ENCODE results near the gene ZDHHC9.

Gene ZDHHC9

DNA sequence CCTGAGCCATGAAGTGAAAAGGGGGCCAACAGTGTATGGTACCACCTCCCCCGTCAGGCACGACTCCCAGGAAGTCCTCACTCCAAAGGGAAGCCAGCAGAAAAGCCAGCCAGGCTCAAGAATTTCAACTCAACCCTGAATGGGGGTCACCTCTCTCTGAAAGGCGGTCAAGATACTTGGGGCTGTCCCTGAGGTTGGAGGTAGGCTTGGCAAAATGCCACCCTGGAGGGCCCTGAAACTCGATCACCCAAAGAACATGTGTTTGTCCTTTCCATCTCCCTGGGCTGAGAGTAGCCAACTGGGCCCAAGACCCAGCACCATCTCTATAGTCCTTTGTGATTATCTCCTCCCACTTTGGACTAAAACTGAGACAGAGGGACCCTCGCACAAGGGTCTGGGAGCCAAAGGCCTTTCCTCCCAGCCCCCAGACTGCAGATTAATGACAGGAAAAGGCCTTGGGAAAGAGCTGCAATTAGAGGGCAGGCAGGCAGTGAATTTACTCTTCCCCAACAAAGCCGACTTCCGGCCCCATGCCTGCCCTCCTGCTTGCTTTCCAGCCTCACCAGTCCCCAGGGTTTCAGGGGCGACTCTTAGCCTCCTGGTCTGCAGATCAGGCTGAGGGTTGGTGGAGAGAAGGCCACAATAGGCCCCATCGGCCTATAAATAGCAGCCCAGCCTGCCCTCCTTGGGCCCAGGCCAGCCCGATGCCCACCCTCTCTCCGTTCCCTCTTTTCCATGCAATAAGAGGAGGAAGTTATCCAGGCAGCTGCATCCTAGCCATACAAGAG, 58.3 kb downstream of the ZDHHC9 start:
- no peak for DNase-seq

DNA sequence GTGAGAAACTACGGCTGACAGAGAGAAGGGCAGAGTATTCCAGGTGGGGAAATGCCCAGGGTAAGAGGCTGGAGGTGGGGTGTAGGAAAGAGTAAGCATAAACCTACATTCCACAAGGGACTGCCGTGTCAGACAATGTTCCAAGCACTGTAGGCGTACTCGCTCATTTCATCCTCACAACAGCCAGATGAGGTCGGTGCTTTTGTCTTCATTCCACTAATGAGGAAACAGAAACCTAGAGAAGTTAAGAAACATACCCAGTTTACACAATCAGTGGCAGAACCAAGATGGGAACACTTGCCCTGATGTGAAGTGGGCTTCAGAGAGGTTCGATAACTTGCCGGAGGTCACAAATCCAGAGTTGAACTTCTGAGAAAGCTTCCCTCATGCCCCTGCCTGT, 59.3 kb downstream of the ZDHHC9 start:
- DNase-seq: peak; percentile 85

DNA sequence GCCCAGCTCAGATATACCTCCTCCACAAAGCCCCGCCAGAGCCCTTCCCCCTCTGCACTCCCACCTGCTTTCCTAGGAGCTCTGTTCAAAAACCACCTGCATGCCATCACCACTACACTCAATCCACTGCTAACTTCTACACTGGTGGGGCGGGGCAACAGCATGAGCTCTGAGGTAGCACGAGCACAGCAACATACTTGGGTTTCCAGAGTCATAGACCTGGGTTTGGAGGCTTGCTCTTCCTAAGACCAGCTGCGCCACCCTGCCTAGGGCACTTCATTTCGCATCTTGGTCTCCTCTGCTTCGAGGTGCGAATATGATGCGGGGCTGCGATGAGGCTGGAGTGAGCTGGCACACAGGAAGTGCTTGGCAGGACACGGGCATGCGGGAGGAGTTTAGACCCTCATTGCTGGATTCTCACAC, 60.4 kb downstream of the ZDHHC9 start:
- DNase-seq: no peak

DNA sequence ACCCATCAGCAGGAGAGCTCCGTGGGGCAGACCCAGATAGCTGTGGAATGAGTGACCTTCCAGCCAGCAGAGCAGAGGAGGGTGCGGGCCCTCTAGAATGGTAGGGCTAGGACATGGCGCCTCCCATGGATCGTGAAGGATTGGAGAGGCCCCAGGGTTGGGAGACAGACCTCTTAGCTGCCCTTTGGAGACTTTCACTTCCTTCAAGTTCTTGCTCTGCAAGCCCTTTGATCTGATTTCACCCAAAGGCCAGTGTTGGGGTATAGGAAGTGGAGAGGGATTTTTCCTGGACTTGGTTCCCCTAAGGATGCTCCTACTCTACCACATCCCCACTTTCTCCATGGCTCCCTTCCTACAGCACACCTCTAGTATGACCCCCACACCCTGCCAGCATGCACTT, 61.0 kb downstream of the ZDHHC9 start:
- DNase-seq: peak; percentile 65

DNA sequence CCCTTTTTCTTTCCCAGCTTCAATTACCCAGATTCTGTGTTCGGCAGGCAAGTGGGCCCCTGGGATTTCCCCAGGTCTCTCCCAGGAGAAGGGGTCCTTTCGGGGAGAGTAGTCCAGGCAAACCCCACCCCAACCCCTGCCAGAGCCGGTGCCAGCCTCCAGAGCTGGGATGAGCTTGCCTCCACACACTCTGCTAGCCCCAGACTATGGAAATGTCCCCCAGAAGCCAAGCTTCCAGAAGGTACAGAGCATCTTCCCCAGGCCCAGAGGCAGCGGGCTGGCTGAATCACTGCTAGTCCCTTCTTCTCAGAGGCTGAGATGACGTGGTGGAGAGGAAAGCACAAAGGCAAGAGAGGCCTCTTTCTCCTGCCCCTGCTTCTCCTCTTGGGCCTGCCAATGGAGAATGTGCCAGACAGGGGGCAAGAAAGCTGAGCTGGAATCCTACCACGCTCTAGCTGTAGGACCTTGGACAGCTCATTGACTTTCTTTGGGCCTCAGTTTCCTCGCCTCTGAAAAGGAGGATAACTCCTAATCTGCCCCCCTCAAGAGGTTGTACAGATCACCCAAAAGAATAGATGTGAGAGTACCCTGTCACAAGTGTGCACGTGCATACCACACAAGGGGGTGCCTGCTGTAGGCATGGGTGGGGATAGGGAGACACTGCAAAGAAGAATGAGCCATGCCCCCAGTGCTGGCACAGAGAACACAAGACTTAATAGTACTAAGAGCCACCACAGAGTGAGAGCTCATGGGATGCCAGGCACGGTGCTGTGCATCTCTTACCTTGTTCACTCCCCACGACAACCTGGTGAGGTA, 61.8 kb downstream of the ZDHHC9 start:
- DNase-seq: peak; percentile 36

DNA sequence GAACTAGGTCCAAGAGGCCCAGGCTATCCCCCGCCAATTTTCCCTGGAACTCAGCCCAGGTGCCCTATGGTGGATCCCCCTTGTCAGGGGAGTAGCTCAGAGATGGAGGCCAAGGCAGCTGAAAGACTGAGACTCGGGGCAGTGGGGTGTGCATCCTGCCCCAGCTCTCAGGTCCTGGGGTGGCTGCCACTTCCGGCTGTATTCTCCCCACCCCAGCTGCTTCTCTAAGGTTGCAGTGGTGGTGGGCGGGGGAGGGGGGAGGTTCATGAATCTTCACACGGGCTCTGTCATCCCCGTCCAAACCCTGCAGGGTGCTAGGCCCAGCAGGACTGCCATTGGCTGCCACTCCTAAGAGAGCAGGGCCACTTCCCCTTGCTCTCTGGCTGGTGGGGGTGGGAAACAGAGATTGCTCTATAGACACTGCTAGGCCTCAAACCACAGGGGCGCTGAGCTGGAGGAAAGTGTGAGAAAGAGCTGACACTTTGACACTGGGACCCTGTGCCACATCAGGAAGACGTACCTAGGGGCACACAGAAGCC, 62.5 kb downstream of the ZDHHC9 start:
- peak; percentile 88 for DNase-seq

DNA sequence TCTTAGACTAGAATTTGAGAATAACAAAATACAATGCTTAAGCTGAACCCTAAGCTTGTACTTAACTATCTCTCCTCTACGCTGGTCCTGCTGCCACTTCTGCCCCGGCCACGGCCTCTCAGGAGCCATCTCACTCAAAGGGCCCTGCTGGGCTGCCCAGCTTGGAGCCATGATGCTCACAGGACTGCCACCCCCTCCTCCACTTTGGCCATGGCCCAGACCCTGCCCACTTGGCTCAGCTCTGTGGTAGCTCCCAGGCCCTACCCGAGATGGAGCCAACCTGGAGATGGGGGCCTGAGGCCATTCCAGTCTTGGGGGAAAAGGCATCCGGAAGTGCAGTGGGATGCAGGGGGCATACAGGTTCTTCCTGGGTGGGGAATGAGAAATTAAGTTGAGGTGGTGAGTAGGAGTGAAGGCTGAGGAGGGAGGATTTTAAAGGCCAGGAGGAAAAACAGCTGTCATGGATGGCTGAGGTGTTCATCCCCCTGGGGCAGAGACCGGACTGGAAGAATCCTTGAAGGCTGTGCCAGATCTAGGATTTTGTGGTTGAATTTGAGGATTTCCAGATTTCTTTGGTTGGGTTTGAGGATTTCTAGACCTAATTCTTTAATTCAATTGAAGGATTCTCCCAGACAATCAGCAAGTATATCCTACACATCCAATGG, 63.1 kb downstream of the ZDHHC9 start:
- DNase-seq: no peak

DNA sequence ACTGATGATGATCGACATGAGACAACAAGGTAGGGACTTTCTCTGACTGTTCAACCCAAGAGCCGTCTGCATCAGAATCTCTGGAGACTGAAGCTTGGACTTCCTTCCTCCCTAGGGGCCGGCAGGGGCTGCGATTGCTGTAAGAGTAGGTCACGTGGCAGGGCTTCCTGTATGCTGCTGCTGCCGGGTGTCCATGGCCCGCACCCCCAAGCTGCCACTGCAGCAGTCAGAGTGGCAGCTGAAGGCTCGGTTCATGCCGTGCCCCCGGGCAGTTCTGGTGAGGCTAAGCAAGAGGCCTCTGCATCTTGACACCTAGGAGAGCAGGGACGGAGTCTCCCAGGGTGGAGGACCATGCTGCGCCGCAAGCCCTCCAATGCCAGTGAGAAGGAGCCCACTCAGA, 63.9 kb downstream of the ZDHHC9 start, which contains the start of gene SASH3:
TSS of gene SASH3 (plus strand) at position 203 of the 400 bp plus-strand sequence. CDS start at position 352, 149 bp downstream.
- peak; percentile 83 for DNase-seq

DNA sequence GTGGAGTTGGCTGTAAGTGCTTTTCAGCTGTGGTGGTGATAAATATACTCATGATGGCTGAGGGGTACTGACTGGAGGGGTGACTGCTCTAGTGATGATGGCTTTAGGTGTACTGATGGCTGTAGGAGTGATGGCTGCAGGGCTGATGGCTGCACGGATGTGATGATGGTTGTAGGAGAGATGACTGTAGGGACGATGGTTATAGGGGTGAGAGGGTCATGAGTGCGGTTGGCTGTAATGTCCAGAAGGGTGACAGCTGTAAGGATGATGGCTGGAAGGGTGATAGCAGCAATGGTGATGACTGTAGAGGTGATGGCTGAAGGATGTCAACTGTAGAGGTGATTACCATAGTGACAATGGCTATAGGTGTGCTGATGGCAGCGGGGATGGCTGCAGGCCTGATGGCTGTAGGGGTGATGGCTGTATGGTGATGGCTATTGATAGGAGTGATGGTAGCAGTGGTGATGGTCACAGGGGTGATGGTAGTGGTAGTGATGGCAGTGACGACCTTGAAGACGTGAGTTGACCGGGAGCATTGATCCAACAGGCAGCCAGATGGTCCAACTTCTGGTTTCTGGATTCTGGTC, 64.5 kb downstream of the ZDHHC9 start:
- no peak for DNase-seq

DNA sequence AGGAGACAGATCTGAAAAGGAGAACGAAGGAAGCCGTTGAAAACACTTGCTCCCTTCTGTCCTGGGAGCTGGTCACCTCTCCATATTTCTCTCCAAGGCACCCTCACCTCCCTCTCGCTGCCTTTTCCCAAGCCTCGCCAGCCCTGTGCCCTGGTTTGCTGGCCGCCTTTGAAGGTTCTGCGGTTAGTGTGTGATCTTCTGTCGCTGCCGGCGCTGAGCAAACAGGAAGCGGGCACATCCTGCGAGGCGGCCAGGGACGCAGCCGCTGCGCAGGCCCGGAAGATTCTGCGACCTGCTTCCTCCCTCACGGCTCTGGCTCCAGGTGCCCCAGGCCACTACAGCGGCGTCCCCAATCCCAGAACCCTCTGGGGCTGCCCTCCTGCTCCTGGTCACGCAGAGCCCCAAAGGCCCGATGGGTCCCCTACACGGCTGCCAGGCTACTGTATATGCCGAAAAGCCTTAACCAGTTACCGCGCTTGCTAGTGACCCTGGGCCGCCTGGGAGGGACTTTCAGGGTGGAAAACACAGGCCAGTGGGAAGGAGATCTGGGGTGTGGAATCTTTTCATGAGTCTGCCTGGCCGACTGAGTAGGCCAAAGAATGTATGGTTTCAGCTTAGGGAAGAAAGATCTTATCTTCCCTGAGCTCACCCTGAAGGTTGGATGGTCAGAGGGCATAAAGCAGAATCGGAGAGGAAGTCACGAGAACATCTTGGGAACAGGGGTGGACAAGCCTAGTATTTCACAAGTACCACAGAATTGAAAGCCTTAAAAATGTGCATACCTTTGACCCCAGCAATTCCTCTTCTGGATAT, 66.3 kb downstream of the ZDHHC9 start:
- peak; percentile 64 for DNase-seq

DNA sequence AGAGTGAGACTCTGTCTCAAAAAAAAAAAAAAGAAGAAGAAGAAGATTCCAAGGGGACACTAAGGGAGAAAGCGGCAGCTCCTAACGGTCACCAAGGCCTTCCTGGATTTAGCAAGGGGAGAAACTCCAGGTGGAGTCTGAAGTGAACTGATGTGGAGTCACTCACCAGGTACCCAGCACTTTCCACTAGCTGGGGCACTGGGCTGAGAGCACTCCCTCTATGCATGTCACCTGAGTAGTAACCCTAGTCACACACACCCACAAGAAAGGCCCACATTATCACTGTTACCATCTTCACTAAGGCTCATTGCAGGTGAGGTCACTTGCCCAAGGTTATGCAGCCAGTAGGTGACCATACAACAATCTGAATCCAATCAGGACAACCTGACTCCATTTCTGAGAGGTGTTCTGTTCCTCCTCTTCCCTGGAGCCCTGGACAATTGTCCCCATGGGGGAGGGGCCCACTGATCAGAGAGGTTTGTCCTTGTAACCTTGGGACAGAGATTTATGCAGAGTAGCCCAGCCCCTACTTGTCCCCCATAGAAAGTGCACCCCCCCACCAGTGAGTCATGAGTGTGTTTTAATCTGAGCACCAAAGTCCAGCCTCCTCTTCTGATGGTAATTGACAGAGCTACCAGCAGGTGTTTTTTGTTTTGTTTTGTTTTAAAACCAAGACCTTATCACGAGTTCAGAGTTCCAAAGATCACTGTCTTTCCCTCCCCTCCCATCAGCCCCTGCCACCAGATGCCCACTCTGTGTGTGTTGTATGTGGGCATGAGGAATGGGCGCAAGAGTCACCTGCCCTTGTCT, 69.8 kb downstream of the ZDHHC9 start:
- DNase-seq: no peak

DNA sequence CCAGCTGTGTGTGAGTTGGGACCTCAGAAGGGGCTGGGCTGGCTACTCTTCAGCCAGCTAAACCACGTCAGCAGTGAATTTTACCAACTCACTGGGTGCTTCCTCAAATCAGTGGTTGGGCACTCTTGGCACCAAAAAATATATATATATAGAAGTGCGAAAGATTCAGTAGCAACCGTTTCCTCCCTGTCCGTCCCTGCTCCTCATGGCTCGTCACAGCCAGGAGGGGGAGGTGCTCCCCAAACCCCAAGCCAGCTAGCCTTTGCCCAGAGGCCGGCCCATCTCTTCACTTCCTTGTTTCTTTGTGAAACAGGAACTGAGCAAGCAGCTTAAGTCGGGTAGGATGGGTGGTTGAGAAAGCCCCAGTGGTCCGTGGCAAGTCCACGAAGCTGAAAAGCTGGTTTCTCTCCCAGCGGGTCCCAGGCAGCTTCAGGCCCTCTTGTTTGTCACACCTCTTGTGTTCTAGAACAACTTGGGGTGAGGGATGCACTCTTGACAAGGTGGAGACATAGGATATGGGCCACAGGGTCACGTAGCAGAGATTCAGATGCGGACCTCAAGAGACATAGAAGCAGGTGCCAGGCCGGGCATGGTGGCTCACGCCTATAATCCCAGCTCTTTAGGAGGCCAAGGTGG, 70.8 kb downstream of the ZDHHC9 start:
- peak; percentile 94 for DNase-seq

DNA sequence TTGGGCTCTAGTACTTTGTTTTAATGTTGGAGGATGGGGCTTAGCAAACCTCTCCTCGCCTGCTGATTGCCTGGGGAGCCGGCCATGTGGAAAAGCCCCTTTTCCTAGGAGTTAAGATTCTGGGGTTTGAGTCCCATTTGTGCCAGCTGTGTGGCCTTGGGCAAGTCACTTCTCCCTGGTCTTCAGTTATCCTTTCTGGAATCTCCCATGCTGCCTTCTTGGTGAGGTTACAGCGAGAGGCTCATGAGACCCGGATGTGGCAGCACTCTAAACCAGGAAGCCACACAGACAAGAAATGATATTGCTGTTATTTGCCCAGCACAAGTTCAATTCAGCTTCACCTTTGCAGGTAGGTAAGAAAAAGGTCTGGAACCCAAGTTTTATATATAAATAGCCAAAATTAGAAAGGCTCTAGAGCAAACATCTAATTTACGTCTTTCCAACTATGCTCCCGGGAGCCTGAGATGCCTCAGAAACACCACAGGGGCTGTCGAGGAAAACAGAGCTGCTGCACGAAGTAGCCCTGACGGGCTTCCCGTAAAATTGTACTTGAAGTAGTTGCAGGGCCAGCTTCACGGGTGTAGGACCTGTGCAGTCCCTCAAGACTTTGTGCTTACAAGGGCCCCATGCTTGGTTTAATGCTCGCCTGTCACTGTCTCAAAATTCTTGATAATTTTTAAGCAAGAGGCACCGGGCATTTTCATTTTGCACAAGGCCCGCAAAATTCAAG, 72.3 kb downstream of the ZDHHC9 start:
- no peak for DNase-seq

DNA sequence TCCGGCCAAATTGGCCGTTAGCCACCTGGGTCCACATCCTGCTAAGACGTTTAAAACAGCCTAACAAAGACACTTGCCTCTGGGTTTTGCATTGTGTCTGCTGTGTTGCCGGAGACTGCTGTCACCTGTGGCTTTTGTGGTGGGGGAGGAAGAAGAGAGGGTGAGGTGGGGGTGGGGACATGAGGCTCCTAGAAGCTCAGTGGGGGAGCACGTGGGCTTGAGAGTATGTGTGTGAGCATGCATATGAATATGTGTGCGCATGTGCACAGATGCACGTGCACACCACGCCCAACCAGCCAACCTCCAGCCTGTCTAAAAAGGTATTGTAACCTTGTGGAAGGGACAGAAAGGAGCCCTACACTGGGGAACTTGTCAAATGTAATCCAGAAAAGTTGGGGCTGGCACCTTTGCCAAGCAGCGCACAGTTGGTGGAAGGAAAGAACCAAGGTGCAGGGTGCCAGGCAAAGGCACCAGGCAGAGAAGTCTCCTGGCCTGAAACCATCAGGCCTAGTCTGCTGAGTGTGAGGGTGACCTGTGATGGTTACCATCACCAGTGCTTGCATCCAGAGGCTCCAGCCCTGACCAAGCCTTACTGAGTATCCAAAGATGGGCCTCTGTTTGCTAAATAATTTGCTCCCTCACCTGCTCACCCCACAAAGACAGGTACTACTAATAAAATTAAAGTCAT, 74.1 kb downstream of the ZDHHC9 start:
- no peak for DNase-seq

DNA sequence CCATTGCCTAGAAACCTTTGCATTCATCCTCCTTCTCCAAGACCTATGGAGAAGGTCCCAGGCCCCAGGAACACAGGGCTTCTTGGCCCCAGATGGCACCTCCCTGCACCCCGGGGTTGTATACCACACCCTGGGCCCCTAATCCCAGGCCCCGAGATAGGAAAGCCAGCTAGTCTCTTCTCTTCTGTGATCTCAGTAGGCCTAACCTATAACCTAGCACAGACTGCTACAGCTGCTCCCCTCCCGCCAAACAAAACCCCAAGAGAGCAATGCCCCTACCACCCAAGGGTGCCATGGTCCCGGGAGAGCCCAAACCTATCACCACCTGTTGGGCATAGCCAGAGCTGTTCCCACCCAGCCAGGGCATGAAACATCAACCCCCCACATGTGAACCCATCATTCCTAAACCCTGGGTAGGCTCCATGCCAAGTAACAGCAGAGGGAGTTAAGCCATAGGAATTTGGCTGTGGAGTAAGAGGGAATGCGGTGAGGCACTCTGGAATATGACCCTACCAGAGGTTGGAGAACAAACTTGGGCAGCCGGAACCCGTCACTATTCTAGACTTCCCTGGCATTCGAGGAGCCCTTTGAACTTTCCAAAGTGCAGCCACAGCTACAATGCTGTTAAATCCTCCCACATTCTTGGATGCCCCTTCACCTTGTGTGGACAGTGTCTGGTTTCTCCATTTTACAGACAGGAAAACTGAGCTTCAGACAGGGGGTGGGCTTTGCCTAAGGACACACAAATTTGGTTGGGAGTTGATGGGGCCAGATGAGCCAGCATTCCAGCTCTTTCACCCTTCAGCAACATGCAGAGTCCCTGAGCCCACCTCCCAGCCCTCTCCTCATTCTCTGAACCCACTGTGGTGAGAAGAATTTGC, 74.9 kb downstream of the ZDHHC9 start:
- no peak for DNase-seq

DNA sequence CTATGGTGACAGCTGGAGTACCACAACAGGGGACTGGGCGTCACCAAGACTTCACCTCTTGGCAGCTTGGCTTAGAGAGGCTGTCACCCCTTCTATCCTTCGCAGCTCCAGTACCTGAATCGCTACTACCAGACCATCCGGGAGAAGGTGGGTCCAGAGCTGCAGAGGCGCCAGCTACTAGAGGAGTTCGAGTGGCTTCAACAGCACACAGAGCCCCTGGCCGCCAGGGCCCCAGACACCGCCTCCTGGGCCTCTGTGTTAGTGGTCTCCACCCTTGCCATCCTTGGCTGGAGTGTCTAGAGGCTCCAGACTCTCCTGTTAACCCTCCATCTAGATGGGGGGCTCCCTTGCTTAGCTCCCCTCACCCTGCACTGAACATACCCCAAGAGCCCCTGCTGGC, 75.5 kb downstream of the ZDHHC9 start:
- DNase-seq: no peak

DNA sequence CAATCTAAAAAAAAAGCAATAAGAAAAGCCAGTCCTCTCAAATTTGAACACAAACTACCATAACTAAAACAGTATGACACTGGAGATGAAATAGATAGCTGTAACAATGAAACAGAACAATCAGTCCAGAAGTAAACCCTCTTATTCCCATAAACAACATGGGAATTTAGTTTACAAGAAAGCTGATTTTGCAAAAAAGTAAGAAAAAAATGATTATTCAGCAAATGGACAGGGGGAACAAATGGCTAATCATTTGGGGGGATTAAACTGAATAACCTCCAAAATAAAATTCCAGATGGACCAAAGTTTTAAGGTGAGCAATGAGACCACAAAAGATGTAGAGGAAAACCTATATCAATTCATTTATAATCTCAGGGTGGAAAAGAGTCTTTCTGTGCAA, 80.0 kb downstream of the ZDHHC9 start:
- no peak for DNase-seq

DNA sequence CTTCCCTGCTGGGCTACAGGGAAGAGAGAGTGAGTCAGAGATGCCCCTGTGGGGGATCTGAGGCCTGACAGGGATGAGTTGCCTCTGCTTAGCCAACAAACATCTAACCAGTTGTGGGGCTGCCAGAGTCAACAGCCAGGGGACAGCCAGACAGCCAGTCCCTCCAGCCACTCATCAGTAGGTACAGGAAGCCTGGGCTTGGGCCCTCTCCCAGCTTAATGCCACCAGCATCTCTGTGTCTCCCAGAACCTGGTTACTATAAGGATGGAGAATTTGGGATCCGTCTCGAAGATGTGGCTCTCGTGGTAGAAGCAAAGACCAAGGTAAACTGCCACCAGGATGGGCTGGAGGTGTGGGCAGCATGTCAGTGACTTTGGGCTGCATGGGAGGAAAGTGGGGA, 81.2 kb downstream of the ZDHHC9 start:
- DNase-seq: no peak
